GM21737 (cell line): ENCODE results near the gene DRC1.

ENCODE experiments used
- ATAC-seq: cut with Tn5 transposase; IDR thresholded peaks from one replicate; pipeline ENCODE4 v1.9.1; 2021; ENCODE audit warnings: mild to moderate bottlenecking, moderate library complexity; ENCODE audit not compliant: unreplicated experiment

The DRC1 gene

DNA sequence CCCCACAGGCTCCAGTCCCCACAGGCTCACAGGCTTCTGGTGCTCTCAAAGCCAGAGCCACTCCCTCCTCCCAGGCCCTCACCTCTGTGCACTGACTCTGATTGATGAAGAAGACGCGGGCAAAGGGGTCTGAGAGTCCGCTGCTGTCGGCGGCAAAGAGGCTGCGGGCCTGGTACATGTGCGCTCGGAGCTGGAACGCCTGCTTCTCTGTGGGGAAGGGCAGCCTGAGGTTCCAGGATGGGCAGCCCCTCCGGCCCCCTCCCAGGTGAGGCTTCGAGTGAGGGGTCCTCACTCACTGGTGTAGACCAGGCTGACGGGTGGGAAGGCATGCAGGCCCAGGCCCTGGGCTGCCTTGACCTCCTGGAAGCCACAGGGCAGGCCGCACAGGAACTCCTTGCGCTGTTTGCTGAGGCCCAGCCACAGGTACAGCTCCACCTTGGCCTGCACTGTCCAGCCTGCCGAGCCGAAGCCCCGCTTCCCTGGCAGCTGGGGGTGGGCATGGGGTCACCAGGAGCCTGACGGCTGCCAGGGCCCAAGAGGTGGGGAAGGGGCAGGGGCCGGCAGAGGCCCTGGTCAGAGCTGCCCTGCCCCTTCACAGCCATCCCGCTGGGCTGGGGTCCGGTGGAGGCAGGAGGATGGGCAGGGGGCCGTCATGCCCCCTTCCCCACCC, 74.2 kb downstream of the DRC1 start:
- ATAC-seq: no peak

DNA sequence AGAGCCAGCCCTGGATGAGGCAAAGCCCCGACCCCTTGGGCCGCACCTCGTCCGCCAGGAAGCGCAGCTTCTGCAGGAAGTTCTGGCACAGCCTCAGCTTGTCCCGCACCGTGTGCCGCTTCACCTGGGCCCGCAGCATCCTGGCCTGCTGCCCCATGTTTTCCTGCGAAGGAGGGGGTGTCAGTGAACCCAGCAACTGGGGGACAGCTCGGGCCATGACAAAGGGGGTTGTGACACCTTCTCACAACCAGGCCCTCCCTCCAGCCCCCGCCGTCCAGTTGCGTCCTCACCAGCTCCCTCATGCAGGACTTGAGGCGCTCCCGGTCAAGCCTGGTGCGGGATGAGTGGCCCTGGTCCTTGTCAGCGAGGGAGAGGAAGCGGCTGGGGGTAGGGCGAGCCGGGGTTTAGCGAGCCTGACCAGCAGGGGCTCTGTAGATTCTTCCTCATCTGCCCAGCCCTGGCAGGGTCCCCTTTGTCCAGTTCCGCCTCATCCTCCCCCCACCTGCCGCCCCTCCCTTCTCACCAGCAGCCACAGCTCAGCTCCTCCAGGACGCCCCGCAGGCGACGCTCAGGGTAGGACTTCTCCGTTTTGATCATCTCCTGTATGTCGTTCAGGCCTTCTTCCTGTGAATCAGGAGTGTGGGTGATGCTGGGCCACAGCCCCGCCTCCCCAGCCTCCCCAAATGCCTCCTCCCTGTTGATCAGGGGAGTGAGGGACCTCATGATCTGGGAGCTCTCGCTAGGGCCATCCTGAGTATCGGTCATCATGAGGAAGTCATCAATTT, 75.6 kb downstream of the DRC1 start:
- ATAC-seq: no peak

DNA sequence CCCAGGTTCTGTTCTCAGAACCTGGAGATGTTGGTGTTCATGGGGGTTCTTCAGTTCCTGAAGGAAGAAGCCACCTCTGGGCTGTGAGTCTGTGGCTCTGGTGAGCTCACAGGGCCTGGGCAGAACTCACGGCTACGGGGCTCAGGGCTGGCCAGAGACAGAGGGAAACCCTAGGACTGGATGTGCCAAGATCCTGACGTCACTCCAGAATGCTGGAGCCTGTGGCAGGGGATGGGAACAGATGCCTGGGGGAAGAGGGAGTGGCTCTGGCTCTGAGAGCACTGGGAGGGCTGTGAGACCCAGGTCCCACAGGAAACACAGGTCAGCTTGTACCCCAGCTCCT, 76.2 kb downstream of the DRC1 start, which contains the start of gene OTOF:
Gene OTOF (minus strand): TSS at position 214 of the 343 bp plus-strand sequence.
- ATAC-seq: no peak

DNA sequence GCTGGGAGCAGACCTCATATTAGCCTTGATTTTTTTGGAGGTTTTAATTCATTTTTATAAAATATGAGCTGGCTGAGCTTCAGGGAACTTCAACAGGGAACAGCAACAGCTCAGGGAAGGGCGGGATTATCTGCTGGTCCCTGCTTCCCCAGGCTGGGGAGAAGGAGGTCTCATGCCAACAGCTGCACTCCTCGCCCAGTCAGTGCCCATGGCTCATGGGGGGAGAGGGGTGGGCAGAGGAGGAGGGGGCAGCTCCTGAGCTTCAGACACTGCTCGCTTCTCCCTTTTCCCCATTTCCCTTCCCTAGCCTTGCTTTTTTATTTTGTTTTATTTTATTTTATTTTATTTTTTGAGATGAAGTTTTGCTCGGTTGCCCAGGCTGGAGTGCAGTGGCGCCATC, 76.6 kb downstream of the DRC1 start:
- ATAC-seq: no peak

DNA sequence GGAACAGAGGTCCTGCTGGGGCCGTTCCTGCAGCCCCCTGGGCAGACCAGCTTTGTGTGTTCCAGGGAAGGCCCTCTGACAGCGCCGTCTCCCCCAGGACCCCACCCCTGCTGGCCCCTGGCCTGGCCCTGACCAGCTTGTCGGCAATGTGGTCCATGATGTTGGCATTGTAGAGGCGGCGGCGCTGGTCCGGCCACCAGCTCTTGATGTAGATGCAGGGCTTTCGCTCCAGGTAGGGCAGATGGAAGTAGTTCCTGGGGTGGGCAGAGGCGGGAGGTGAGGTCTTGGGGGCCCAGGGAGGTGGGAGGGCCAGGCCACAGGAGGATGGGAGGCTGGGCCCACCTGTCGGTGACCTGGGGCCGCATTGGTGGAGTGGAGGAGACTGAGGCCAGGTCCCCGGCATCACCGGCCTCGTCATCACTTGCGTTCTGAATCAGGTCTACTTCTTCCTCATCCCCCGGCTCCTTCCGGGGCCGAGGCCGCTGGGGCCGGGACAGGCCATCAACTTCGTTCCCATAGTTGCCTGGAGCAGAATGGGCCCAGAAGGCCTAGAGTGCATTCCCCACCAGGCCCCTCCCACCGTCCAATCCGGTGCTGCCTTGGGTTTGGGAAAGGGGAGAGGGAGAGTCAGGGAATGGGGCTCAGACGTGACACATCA, 77.5 kb downstream of the DRC1 start:
- ATAC-seq: no peak

DNA sequence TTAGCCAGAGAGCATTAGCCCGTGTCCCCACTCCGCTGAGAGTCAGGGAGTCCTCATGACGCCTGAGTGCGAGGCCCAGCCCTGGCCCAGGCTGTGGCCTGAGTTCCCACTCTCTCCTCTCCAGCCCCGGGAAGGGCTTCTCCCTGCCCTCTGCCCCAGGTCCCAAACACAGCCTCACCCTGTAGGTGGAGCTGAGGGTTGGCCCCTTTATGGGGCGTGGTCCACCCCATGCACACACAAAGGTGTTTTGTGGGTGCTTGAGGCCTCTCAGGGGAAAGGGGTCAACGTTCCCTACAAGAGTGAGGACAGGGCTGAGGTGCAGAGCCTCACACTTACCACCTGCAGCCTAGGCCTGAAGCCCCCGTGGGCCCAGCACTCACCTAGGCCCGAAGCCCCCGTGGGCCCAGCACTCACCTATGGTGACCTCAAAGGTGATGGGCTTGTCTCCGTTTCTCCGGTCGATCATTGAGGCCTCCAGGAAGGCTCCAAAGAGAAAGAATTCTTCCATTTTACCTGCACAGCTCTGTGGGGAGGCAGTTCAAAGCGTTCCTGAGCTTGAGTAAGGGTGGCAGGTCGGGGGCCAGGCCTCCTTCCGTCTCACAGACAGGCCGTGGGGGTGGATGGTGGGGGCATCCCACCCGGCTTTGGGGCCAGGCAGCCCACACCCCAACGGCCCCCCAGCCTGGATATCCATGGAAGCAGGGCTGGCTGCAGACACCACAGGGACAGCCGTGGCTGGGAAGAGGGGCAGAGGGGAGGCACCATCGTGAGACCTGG, 78.3 kb downstream of the DRC1 start:
- no peak for ATAC-seq

DNA sequence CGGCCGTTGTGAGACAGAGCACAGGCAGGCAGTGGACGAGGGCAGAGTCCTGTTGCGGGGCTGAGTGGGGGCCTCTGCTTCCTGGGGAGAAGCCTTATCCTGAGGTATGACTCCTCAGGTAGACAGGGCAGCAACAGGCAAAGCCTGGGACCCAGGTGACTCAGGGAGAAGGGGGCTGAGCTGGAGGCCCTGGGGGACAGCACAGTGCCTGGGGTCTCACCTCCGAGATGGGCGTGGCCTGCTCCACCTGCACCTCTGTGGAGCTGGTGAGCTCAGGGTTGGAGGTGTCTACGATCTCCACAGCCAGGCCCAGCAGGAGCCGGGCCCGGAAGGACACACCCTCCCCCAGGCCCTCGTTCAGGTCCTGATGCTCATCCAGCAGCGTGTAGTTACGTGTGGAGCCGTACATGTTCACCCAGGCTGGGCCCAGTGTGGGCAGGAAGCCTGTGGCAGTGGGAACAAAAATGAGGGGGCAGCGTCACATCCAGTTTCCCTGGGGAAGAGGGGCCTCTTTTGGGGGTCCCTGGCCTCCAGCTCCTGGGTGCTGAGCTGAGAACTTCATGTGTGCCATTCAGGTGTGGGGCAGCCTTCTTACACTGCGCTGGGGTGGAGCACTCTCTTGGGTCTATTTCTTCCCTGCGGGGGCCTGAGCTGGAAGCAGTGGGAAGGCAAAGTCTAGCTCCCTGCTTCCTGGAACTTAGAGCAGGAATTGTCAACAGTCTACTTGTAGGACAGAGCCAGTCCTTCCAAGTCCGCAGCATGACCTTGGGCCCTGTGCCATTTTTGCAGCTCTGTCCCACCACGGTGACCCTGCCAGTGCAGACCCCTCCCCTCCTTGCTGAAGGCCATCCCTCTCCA, 79.1 kb downstream of the DRC1 start:
- no peak for ATAC-seq

DNA sequence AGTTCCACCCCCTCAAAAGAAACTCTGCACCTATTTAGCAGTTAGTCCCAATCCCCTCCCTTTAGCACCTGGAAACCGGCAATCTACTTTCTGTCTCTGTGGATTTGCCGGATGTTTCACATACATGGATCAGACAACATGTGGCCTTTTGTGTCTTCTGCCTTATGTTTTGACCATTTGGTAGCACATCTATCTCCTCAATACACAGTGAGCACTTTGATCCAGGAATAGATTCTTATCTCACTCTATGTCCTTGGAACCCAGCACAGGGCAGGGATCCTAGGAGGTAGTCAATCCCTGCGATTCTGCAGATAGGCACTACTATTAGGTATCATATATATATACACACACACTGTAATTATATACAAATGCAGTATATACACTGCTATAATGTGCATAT, 80.0 kb downstream of the DRC1 start:
- ATAC-seq: no peak

DNA sequence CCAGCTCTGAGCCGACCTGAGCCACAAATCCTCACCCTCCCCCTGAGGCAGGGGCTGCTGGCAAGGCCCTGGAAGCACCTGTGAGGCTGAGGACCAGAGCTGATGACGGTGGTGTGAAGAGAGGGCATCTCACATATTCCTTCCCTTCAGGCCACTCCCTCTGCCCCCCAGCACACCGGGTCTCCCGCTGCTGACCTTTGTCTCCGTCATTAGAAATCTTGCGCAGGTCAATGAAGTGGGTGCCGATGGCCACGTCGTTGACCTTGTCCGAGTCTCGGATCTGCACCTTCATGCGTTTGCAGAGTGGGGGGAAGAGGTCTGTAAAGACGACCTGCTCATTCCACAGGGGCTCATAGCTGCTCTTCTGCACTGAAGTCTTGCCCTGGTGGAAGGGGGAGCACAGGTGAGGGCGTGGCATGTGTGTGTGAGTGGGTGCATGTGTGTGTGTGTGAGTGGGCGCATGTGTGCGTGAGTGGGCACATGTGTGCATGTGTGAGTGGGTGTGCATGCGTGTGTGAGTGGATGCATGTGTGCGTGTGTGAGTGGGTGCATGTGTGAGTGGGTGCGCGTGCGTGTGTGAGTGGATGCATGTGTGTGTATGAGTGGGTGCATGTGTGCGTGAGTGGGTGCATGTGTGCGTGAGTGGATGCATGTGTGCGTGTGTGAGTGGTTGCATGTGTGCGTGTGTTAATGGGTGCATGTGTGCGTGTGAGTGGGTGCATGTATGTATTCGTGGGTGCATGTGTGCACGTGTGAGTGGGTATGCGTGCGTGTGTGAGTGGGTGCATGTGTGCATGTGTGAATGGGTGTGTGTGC, 80.7 kb downstream of the DRC1 start:
- ATAC-seq: no peak

DNA sequence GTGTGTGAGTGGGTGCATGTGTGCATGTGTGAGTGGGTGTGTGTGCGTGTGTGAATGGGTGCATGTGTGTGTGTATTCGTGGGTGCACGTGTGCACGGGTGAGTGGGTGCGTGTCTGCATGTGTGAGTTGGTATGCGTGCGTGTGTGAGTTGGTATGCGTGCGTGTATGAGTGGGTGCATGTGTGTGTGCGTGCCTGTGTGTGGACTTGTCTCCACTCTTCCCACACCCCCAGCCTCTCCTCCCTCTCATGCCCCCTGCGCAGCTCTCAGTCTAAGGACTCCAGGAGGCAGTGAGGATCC, 81.3 kb downstream of the DRC1 start:
- ATAC-seq: no peak

DNA sequence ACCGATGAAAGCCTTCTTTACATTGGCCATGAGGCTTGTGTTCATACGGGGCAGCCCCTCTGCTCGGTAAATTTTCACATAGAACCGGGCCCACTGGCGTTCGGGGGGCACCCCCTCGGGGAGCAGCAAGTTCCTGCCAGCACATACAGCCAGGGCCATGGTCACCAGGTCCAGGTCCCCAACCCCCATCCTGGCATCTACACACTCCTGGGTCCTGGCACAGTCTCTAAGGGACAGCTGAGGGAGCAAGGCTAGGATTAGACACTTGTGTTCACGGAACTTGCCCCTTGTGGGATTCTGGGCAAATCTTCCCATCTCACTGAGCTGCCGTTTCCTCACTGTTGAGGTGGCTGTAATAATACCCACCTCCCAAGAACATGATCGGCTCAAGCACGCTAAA, 81.8 kb downstream of the DRC1 start:
- no peak for ATAC-seq

DNA sequence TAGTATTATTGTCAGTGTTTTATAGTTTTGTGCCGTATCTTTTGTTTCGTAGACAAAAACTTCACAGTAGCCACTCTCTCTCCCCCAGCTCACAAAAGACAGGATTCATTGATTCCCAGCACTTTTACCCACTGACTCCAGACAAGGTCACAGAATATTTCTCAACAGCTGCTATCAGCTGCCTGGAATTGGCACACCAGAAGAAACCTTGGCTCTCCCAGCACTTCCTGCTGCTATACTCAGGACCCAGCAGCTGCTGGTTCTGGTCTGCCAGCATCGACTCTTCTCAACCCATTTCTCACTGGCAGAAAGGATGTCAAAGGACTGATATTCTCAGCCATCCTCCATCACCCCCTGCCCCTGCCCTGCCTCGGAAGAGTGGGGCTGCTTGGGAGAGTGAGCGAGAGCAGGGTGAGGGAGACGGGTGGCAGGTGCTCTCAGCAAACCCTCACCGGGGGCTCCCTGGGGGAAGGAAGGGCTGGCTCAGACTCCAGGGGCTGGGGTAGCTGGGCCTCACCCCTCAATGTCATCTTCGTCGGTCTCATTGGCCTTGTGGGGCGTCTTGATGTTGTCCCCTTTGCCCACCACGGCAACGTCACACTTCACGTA, 82.3 kb downstream of the DRC1 start:
- no peak for ATAC-seq

DNA sequence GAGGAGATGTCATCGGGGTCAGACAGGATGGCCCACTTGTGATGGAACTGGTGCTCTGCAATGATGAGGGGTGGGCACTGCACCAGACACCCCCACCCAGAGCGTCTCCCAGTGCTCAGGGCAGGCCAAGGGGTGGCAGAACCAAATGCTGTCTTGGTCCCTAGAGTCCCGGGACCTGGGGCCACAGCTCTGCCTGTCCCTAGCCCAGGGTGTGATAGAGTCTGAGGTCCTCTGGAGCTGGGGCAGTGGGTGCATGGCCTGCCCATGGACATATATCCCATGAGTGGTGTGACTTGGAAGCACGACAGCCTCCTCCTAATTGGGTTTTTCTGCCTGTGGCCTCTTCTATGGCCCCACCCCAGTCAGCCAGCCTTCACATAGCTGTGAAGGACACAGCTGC, 82.9 kb downstream of the DRC1 start:
- ATAC-seq: no peak

DNA sequence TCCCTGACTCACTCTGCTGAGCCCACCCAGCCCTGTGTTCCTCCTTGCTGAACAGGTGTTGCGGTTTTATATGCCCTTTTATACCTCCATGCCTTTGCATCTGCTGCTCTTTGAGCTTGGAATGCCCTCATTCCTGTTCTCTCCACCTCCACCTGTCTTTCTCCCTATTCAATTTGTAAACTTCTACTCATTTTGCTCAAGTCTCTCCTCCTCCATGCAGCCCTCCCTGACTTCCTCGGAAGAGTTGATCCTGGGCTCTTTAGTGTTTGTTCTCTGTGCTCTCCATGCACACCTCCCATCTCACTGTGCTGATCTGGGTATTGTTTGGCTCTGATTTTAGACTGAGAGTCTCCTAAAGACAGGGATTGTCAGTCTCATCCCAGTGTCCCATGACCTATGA, 83.4 kb downstream of the DRC1 start:
- no peak for ATAC-seq

DNA sequence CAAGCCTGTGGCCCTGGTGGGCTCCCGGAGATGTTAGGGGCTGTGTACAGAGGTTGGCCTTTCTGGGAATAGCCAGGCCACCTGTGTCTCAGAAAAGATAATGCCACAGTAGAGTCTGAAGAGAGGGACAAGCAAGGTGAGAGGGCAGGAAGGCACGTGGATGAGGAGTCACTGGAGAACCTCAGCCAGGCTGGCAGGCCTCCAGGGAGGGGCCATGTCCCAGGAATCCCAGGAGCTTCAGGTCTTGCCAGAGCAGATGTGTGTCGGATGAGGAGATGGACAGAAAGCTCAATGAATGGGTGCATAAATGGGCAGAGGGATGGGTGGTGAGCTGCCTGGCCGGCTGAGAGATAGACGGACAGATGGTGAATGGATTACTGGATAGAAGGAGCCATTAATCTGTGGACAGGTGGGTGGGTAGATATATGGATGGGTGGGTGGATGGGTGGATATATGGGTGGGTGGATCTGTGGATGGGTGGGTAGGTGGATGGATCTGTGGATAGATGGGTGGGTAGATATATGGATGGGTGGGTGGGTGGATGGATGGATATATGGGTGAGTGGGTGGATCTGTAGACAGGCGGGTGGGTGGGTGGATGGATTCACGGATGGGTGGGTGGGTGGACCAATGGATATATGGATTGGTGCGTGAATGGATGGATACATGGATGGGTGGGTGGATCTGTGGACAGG, 84.2 kb downstream of the DRC1 start:
- ATAC-seq: no peak

DNA sequence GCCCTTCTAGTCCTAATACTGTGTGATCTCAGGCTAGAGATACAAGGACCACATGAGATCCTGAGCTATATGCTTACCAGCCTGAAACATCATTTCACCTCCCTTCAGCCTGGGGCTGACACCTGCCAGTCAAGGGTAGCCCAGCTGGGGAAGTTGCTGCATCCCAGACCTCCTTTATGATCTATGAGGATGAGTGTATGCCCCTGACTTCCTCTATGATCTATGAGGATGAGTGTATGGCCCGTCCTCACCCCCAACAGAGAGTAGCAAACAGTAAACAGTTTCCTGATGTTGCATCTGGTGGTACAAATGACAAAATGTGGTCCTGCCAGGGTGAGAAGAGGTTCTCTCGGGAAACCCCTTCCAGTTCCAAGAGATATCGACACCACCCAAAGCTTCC, 85.1 kb downstream of the DRC1 start:
- no peak for ATAC-seq

DNA sequence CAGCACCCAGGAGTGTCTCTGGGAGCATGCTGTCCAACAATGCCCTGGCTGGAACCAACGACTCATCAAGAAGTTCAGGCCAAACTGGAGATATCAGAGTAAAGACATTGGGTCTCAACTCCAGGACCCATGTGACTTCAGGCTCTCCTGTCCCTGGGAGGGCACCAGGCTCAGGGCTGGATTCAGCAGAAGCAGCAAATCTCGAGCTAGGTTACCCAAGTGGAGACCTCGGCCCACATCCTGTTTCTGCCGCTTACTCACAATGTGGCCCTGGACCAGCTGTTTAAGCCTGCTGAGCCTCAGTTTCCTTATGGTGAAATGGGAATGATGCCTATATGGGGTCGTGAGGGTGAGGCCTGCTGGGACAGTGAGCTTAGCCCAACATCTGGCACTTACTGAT, 85.5 kb downstream of the DRC1 start:
- ATAC-seq: no peak

DNA sequence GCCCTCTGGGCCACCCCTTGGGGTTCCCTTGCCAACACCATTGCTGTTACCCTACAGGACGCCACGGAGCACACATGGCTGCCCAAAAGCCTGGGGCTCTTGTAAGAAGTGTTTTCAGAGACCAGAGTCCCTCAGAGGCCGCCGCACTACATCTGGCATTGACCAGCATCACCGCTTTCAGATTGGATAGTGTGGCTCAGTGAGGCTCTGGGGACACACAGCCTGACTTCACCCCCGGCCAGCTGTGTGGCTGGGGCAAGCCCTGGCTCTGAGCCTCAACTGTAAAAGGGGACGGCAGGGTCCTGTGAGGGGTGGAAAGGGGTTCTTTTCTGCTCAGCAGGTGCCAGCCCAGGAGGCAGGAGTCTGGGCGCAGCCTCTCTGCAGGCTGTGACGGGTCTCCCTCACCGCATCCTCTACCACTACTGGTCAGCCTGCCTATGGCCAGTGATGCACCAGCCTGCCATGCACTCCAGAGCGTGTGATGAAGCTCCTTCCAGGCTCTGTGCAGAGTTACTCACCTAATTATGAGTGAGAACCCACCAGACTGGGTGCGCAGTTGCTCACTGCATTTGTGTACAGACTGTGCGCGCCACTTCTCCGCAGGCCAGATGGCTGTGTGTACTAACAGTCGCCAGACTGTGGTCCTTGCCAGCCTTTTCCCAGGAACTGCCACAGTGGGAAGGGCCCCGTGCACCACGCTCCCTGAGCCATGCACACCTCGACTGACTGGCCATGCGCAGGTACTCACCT, 86.9 kb downstream of the DRC1 start:
- no peak for ATAC-seq
